GM08714 (cell line): ENCODE results near the gene TTYH3.
"Not testable (repeated sequence)": the region's sequence is repeated elsewhere in the genome, so short reads cannot be mapped to it uniquely, and the experiment has no call there.

Experiments used
- H3K4me3 ChIP-seq: fragments of 200-500 bp; sonication (Bioruptor generic); 2 replicates; pipeline ENCODE4 v1.5.1; 2014; ENCODE audit warnings: mild to moderate bottlenecking, low read length, inconsistent platforms
- ZNF274 ChIP-seq: IDR thresholded peaks from 2 replicates; pipeline ENCODE4 v1.6.1; 2012; ENCODE audit warnings: mild to moderate bottlenecking, low read depth, low read length

TTYH3 gene, protein sequence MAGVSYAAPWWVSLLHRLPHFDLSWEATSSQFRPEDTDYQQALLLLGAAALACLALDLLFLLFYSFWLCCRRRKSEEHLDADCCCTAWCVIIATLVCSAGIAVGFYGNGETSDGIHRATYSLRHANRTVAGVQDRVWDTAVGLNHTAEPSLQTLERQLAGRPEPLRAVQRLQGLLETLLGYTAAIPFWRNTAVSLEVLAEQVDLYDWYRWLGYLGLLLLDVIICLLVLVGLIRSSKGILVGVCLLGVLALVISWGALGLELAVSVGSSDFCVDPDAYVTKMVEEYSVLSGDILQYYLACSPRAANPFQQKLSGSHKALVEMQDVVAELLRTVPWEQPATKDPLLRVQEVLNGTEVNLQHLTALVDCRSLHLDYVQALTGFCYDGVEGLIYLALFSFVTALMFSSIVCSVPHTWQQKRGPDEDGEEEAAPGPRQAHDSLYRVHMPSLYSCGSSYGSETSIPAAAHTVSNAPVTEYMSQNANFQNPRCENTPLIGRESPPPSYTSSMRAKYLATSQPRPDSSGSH

GRCh38 chr7:2631946-2632732 is at the start of gene TTYH3:
Gene TTYH3 (plus strand): TSS chr7:2631986. CDS start chr7:2632156, 170 bp downstream.
- no peak for TF ChIP-seq ZNF274
- peak within 1 kb of the TSS; percentile 88 for H3K4me3 ChIP-seq

GRCh38 chr7:2582006-2582735 is 49.6 kb upstream of the TTYH3 start:
- no peak overlapping the region for H3K4me3 ChIP-seq
- TF ChIP-seq ZNF274 = no peak

DNA sequence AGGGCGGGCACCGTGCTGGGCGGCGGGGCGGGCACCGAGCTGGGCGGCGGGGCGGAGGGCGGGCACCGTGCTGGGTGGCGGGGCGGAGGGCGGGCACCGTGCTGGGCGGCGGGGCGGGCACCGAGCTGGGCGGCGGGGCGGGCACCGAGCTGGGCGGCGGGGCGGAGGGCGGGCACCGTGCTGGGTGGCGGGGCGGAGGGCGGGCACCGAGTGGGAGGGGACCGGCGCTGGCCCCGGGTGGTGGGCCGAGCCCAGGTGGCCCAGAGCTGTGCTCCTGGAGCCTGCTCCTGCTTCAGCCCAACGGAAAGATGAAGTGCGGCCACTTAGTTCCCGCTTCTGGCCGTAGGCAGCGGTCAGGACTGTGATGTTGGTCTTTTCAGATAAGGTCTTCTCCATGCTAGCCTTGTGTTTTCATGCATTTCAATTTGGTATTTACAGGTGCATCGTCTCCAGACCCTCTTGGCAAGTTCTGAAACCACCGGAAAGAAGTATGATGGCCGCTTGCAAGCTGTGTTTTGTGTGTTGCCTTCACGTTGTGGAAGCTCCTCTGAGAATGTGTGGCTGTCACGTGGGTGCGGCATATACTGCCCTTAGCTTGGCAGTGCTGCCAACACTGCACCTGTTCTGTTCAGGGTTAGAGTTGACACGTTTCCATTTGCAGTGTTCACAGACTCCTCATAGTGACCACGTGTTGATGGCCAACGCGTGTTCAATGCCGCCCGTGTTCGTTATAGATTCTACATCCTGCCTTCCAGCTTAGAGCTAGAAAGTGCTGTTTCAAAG is 47.8 kb upstream of the TTYH3 start:
- no peak for TF ChIP-seq ZNF274
- no peak overlapping the region for H3K4me3 ChIP-seq

DNA sequence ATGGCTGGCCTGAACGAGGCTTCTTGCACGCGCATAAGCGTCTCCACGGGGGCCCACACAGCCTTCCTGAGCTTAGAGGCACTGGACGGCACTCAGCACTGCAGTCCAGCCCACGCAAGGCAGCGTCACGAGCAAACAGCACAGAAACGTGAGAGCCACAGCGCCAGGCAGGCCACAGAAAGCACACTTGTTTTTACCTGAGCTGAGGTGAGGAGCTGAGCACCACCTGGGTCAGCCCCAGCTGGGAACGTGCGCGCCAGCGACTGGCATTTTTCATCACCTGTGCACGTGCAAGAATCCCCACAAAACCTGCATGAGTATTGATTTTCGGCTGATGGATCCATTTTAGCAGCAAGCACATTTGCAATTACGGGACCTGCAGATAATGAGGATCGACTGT is 46.3 kb upstream of the TTYH3 start:
- no peak for TF ChIP-seq ZNF274
- no peak overlapping the region for H3K4me3 ChIP-seq

DNA sequence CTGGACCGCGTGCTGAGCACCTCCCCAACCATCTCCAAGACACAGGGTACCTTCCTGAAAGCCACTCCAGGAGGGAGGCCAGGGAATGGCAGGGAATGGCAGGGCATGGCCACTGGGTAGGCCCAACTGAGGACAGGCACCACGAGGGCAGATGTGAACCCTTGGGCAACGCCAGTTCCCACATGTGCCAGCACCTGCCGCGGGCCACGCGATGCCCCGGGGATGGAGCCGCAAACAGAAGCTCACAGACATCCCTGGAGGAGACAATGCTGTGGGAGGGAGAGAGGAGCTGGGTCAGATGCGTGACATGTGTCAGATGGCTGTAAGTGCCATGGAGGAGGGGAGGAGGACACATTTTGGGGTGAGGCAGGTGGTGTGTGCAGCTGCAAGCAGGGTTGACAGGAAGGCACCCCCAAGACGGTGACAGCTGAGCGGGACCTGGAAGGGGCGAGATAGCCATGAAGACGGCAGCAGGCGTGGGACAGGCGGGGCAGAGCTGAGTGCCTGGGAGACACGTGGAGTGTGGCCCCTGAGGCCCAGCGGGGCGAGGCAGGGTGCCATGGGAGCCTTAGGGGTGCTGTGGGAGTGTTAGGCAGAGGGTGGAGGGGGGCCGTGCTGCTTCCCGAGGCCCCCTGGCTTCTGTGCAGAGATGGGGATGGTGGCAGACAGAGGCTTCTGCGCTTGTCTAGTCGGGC is 45.3 kb upstream of the TTYH3 start:
- no peak overlapping the region for H3K4me3 ChIP-seq
- no peak for TF ChIP-seq ZNF274

DNA sequence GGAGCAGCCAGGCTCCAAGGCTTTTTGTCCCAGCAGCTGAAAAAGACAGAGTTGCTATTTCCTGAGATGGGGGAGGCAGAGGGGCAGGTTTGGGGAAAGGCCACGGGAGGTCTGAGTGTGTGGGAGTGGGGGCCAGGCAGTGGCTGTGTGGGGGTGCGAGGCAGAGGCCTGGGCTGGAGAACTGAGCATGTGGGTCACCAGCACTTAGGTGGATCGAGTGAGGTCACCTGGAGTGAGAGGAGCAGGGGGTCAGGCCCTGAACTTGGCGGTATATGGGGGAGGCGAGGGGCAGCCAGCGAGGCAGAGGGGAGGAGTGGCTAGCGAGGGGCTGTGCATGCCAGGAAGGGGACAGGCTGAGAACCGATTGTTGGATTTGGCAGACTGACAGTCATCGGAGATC is 44.7 kb upstream of the TTYH3 start:
- TF ChIP-seq ZNF274 = no peak
- H3K4me3 ChIP-seq = no peak overlapping the region

DNA sequence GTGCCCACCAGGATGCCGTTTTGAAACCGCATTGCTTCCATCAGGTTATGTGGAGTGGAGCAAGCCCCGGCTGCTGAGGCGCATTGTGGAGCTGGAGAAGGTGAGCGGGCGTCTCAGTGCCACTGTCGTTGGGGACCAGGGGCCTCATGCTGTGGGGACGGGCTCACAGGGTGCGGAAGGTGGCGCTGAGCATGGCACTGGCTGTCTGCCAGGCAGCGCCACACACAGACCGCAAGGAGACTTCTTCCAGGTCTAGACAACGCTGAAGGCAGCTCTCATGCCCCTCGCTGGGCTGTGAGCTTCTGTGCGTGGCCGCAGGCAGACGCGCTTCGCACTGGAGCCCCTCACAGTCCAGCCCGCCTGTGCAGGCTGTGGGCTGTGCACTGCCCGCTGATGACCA is 44.0 kb upstream of the TTYH3 start:
- no peak for TF ChIP-seq ZNF274
- no peak overlapping the region for H3K4me3 ChIP-seq

- TF ChIP-seq ZNF274 = no peak
- H3K4me3 ChIP-seq = no peak overlapping the region
Measured at GRCh38 chr7:2589341-2589740, 42.4 kb upstream of the TTYH3 start.

DNA sequence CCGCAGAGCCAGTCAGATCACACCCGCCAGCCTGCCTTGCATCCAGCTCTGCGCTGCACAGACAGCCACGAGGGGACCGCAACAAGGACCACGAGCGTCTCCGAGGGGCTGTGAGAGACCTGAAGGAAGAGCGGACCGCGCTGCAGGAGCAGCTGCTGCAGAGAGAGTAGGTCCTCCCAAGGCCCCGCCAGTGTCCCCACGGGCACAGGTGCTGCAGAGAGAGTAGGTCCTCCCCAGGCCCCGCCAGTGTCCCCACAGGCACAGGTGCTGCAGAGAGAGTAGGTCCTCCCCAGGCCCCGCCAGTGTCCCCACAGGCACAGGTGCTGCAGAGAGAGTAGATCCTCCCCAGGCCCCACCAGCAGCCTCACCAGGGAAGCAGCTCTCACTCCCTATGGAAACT is 41.8 kb upstream of the TTYH3 start:
- not testable (repeated sequence) for H3K4me3 ChIP-seq

- no peak overlapping the region for H3K4me3 ChIP-seq
- no peak for TF ChIP-seq ZNF274
Measured at GRCh38 chr7:2592375-2592865, 39.4 kb upstream of the TTYH3 start.

DNA sequence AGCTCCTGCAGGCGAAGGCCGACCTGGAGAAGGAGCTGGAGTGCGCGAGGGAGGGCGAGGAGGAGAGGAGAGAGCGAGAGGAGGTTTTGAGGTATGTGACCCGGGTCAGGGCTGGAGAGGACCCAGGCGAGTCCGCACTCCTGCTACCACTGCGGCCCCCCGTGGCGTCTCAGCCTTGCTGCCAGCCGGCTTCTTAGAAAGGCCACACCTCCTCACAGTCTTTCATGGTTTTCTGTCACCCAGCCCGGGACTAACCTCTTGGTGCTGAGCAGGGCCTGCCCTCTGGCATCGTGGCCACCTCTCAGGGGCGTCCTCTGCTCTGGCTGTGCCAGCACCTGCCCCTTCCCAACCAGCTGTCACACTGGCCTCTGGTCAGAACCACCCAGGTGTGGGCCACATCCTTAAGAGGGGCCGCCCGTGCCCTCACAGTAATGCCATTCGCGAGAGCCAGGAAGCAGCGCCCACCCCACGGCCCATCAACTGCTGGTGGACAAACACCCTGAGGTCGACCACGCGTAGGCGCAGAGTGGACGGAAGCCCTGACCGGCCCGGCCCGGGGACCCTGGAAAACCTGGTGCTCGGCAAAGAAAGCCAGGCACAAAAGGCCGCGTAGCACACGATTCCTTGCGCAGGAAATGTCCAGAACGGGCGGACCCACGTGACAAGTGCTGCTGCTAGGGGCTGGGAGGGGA is 38.6 kb upstream of the TTYH3 start:
- H3K4me3 ChIP-seq = no peak overlapping the region
- no peak for TF ChIP-seq ZNF274

DNA sequence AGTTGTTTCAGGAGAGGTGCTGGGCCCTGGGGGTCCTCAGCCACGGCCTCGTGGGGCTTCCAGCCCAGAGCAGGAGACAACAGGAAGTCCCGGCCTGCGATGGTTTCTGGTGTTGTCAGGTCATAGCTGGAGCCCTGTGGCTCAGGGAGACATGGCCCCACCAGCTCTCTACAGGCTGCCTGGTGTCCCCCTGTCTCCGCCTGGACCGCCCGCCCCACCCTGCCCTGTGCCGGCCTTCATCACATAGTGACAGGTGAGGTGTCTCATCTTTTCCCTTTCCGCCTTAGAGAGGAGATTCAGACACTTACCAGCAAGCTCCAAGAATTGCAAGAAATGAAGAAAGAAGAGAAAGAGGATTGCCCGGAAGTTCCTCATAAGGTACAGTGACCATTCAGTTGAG is 37.2 kb upstream of the TTYH3 start:
- no peak overlapping the region for H3K4me3 ChIP-seq

More for the DNA sequence above, 37.2 kb upstream of the TTYH3 start:
- no peak for TF ChIP-seq ZNF274
